GM18873 (cell line): ENCODE results near the gene PSD2.

Experiments used
- ATAC-seq: cut with Tn5 transposase; IDR thresholded peaks from one replicate; pipeline ENCODE4 v1.9.1; 2021; ENCODE audit warnings: mild to moderate bottlenecking, moderate library complexity, moderate number of reproducible peaks; ENCODE audit not compliant: unreplicated experiment, low FRiP score

The PSD2 gene

GRCh38 chr5:139831624-139832023, 36.0 kb downstream of the PSD2 start:
- ATAC-seq: no peak

- ATAC-seq: no peak
Measured at GRCh38 chr5:139833525-139833924, 37.9 kb downstream of the PSD2 start.

GRCh38 chr5:139835656-139836055, 40.0 kb downstream of the PSD2 start:
- ATAC-seq: no peak

- no peak for ATAC-seq
Measured at GRCh38 chr5:139836469-139837208, 41.0 kb downstream of the PSD2 start.

- ATAC-seq: no peak
Measured at GRCh38 chr5:139837711-139838380, 42.2 kb downstream of the PSD2 start.

- ATAC-seq: no peak
Measured at GRCh38 chr5:139838381-139839197, 43.0 kb downstream of the PSD2 start.

GRCh38 chr5:139839232-139839815, 43.7 kb downstream of the PSD2 start:
- ATAC-seq: no peak

GRCh38 chr5:139839918-139840317, 44.3 kb downstream of the PSD2 start:
- no peak for ATAC-seq

- no peak for ATAC-seq
Measured at GRCh38 chr5:139841549-139841948, 45.9 kb downstream of the PSD2 start.

- no peak for ATAC-seq
Measured at GRCh38 chr5:139842321-139842720, 46.7 kb downstream of the PSD2 start.

- no peak for ATAC-seq
Measured at GRCh38 chr5:139843991-139844390, 48.4 kb downstream of the PSD2 start.

GRCh38 chr5:139844472-139845145, 49.0 kb downstream of the PSD2 start:
- ATAC-seq: no peak

- no peak for ATAC-seq
Measured at GRCh38 chr5:139845846-139846681, 50.5 kb downstream of the PSD2 start.

GRCh38 chr5:139847091-139847490, 51.5 kb downstream of the PSD2 start:
- no peak for ATAC-seq

- ATAC-seq: no peak
Measured at GRCh38 chr5:139847790-139848507, 52.3 kb downstream of the PSD2 start.

GRCh38 chr5:139848508-139849100, 53.0 kb downstream of the PSD2 start:
- ATAC-seq: no peak

GRCh38 chr5:139849501-139849900, 53.9 kb downstream of the PSD2 start:
- no peak for ATAC-seq

- no peak for ATAC-seq
Measured at GRCh38 chr5:139849942-139850341, 54.3 kb downstream of the PSD2 start.
